Measurements from ENCODE around the gene AGBL5.

DNA sequence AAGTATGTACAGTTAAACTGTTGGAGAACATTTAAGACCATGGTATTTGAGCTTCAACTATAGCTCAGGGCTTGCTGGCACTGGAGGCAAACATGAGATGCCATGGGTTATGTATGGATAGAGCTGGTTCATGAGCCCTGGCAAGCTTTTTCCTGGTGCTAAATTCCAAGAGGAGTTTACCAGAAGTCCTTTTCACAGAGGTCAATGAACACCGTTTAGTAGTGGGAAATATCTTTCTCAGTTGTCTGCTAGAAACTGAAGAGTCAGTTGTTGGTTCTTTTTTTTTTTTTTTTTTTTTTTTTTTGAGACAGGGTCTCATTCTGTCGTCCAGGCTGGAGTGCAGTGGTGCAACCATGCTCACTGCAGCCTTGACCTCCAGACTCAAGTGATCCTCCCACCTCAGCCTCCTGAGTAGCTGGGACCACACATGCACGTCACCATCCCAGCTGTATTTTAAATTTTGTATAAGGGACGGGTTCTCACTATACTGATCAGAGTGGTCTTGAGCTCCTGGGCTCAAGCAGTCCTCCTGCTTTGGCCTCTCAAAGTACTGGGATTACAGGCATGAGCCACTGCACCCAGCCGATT is 36.4 kb downstream of the AGBL5 start:
- TF ChIP-seq, protein P1, sequence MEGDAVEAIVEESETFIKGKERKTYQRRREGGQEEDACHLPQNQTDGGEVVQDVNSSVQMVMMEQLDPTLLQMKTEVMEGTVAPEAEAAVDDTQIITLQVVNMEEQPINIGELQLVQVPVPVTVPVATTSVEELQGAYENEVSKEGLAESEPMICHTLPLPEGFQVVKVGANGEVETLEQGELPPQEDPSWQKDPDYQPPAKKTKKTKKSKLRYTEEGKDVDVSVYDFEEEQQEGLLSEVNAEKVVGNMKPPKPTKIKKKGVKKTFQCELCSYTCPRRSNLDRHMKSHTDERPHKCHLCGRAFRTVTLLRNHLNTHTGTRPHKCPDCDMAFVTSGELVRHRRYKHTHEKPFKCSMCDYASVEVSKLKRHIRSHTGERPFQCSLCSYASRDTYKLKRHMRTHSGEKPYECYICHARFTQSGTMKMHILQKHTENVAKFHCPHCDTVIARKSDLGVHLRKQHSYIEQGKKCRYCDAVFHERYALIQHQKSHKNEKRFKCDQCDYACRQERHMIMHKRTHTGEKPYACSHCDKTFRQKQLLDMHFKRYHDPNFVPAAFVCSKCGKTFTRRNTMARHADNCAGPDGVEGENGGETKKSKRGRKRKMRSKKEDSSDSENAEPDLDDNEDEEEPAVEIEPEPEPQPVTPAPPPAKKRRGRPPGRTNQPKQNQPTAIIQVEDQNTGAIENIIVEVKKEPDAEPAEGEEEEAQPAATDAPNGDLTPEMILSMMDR (IDR thresholded peaks at IDR 0.05), result no peak
- no peak for TF ChIP-seq ZFX (IDR thresholded peaks at IDR 0.05; ENCODE audit: borderline replicate concordance)

Data from 22Rv1 (cell line).